HCT116 (cell line): Measurements from ENCODE around the gene CBFA2T3. TPM values are rescaled to one million over a fixed set of nuclear protein-coding genes. Genes with fewer than 3 reads are reported as not detected.

ENCODE experiments used
- ATAC-seq: fragments of 200-7000 bp; cut with Tn5 transposase; 2 replicates; pipeline ENCODE4 v1.9.1; 2020; ENCODE audit warnings: mild to moderate bottlenecking, moderate library complexity
- BruUV-seq: library from RNA; stranded (reverse); fragments of 400-500 nt; replicated peaks from 2 replicates; lab custom pipeline; 2021; lab: Mats Ljungman, UMichigan
- CTCF ChIA-PET: fragments of 300-600 bp; sonication (Branson Sonifier 250); formaldehyde crosslinking; loops from one replicate; lab custom pipeline; 2021; ENCODE audit warnings: antibody characterized with exemption; lab: Charles Lee
- POLR2A ChIA-PET: fragments of 300-600, 350-600 bp; sonication (Branson Sonifier 250); formaldehyde crosslinking; loops from one replicate; lab custom pipeline; 2021; ENCODE audit warnings: antibody characterized with exemption; lab: Charles Lee
- RAD21 ChIA-PET, 2 experiments: fragments of 300-600 bp; sonication (Branson Sonifier 250); formaldehyde crosslinking; loops; one replicate each; lab custom pipeline; 2023; ENCODE audit warnings: low total read pairs in 2 of 2; ENCODE audit not compliant: uncharacterized antibody in 2 of 2, unreplicated experiment in 2 of 2, low non-redundant PET in 1 of 2; lab: Charles Lee
- DNase-seq: peaks from one replicate; pipeline ENCODE4 v3.0.0-alpha.2; 2010; ENCODE audit warnings: low read depth, low spot score
- H2AFZ ChIP-seq: fragments of 200-600 bp; shearing (Covaris generic), sonication (generic); 2 replicates; pipeline ENCODE4 v1.6.1; 2017; ENCODE audit warnings: low read depth, mixed run types, mixed read lengths, antibody characterized with exemption, low read length; ENCODE audit not compliant: poor library complexity, severe bottlenecking
- H3K27ac ChIP-seq: 2 replicates; pipeline ENCODE4 v1.5.1; 2012; ENCODE audit warnings: low read depth, low read length
- H3K27me3 ChIP-seq: fragments of 200-600 bp; sonication (generic); 2 replicates; pipeline ENCODE4 v1.6.1; 2016; ENCODE audit warnings: mixed run types, low read length, mixed read lengths; ENCODE audit not compliant: insufficient read depth
- H3K36me3 ChIP-seq, 2 experiments: fragments of 200-500 bp in 1 of 2; fragments of 200-600 bp in 1 of 2; sonication (Bioruptor generic) in 1 of 2; sonication (generic) in 1 of 2; 2 replicates each; pipeline versions ENCODE4 v1.5.1 to v1.6.1; 2014 to 2016; ENCODE audit warnings: low read length in 2 of 2, inconsistent platforms in 1 of 2, mixed read lengths in 1 of 2, mixed run types in 1 of 2; ENCODE audit not compliant: insufficient read depth in 2 of 2, control insufficient read depth in 1 of 2
- H3K4me1 ChIP-seq, 2 experiments: fragments of 200-600 bp in 1 of 2; sonication (generic) in 1 of 2; 2 replicates each; pipeline versions ENCODE4 v1.5.1 to v1.6.1; 2012 to 2017; ENCODE audit warnings: low read length in 2 of 2, inconsistent platforms in 1 of 2, mild to moderate bottlenecking in 1 of 2, mixed read lengths in 1 of 2, mixed run types in 1 of 2, moderate library complexity in 1 of 2; ENCODE audit not compliant: insufficient read depth in 2 of 2, control insufficient read depth in 1 of 2
- H3K4me2 ChIP-seq: fragments of 200-600 bp; sonication (generic); 2 replicates; pipeline ENCODE4 v1.6.1; 2017; ENCODE audit warnings: mixed run types, low read length, mixed read lengths
- H3K4me3 ChIP-seq, 2 experiments: fragments of 200-600 bp in 1 of 2; sonication (generic) in 1 of 2; replicated peaks in 1 of 2; 2 replicates each; pipeline ENCODE4 v1.5.1; 2011 to 2016; ENCODE audit warnings: low read length in 2 of 2, control low read depth in 1 of 2, low read depth in 1 of 2, mild to moderate bottlenecking in 1 of 2, mixed read lengths in 1 of 2, mixed run types in 1 of 2
- H3K79me2 ChIP-seq: fragments of 200-600 bp; sonication (generic); 2 replicates; pipeline ENCODE4 v1.6.1; 2017; ENCODE audit warnings: mild to moderate bottlenecking, mixed run types, low read length, moderate library complexity, mixed read lengths; ENCODE audit not compliant: insufficient read depth
- H3K9ac ChIP-seq: fragments of 200-600 bp; sonication (generic); 2 replicates; pipeline ENCODE4 v1.6.1; 2016; ENCODE audit warnings: low read length, mixed read lengths
- H3K9me2 ChIP-seq: fragments of 200-600 bp; sonication (generic), shearing (Covaris generic); 2 replicates; pipeline ENCODE4 v1.6.1; 2017; ENCODE audit warnings: mixed run types, mild to moderate bottlenecking, moderate library complexity; ENCODE audit not compliant: insufficient read depth
- H3K9me3 ChIP-seq, 2 experiments: fragments of 200-500 bp in 1 of 2; fragments of 200-600 bp in 1 of 2; sonication (Bioruptor generic) in 1 of 2; sonication (generic) in 1 of 2; 2 replicates each; pipeline ENCODE4 v1.6.1; 2014 to 2017; ENCODE audit warnings: low read length in 2 of 2, mixed read lengths in 2 of 2, inconsistent platforms in 1 of 2, low read depth in 1 of 2, mild to moderate bottlenecking in 1 of 2, mixed run types in 1 of 2, moderate library complexity in 1 of 2; ENCODE audit not compliant: control insufficient read depth in 1 of 2, insufficient read depth in 1 of 2
- H4K20me1 ChIP-seq: fragments of 200-600 bp; sonication (generic), shearing (Covaris generic); 2 replicates; pipeline ENCODE4 v1.6.1; 2017; ENCODE audit warnings: mixed run types, mild to moderate bottlenecking, moderate library complexity; ENCODE audit not compliant: insufficient read depth
- CEBPB ChIP-seq: IDR thresholded peaks from 2 replicates; pipeline ENCODE4 v1.6.1; 2012; ENCODE audit warnings: low read depth
- EZH2 ChIP-seq: fragments of 200-600 bp; sonication (generic); IDR thresholded peaks from 2 replicates; pipeline ENCODE4 v1.6.1; 2017; ENCODE audit warnings: antibody characterized with exemption, mixed run types
- JUND ChIP-seq: IDR thresholded peaks from 2 replicates; pipeline ENCODE4 v1.6.1; 2012
- SP1 ChIP-seq: IDR thresholded peaks from 2 replicates; pipeline ENCODE4 v1.6.1; 2012; ENCODE audit warnings: low read depth
- SRF ChIP-seq: IDR thresholded peaks from 2 replicates; pipeline ENCODE4 v1.6.1; 2012; ENCODE audit warnings: low read depth
- YY1 ChIP-seq: IDR thresholded peaks from 2 replicates; pipeline ENCODE4 v1.6.1; 2011; ENCODE audit warnings: low read length, low read depth, moderate library complexity, mild to moderate bottlenecking; ENCODE audit not compliant: insufficient replicate concordance; ENCODE audit errors: extremely low read depth
- intact Hi-C: fragments of 100-400 bp; cut with micrococcal nuclease; formaldehyde crosslinking; loops from 2 replicates; pipeline ENCODE4 v1.10.0; 2022
- total RNA-seq: library from RNA; stranded (reverse); gene quantifications from one replicate; pipeline ENCODE4 v1.2.1, GENCODE V29; 2021; ENCODE audit not compliant: unreplicated experiment
- TF ChIP-seq, protein P1 (sequence below): IDR thresholded peaks from 2 replicates; pipeline ENCODE4 v1.6.1; 2012
- TF ChIP-seq, protein P2 (sequence below): IDR thresholded peaks from 2 replicates; pipeline ENCODE4 v1.6.1; 2012; ENCODE audit warnings: low read depth
- TF ChIP-seq, protein P3 (sequence below): IDR thresholded peaks from 2 replicates; pipeline ENCODE4 v1.6.1; 2011; ENCODE audit warnings: mild to moderate bottlenecking, low read length, moderate library complexity; ENCODE audit not compliant: insufficient replicate concordance; ENCODE audit errors: extremely low read depth

Gene CBFA2T3
- total RNA-seq, 1 experiment from 2014 or later, result 19.1 TPM

DNA sequence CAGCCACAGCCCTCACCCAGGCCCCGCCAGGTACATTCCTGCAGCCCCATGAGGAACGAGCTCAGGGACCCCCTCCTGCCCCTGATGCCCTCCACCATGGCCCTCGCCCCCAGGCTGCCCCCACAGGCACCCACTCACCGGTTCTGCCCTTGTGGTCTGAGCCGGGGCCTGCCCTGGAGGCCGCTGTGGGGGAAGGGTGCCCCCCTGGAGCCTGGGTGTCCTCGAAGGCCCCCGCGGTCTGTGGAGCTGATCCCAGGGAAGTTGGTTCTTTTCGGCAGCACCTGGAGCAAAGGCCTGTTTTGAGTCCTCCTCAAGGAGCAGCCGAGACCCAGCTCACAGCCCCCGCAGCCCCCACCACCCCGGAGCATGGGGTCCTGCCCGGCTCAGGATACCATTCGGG, 112.9 kb downstream of the CBFA2T3 start:
- intact Hi-C loops, result no loop called here
- no peak for TF ChIP-seq JUND
- no peak for TF ChIP-seq SRF
- no peak for TF ChIP-seq YY1
- TF ChIP-seq CEBPB, result no peak
- TF ChIP-seq, protein P1, sequence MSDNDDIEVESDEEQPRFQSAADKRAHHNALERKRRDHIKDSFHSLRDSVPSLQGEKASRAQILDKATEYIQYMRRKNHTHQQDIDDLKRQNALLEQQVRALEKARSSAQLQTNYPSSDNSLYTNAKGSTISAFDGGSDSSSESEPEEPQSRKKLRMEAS, result no peak
- no peak for TF ChIP-seq EZH2
- TF ChIP-seq, protein P2, sequence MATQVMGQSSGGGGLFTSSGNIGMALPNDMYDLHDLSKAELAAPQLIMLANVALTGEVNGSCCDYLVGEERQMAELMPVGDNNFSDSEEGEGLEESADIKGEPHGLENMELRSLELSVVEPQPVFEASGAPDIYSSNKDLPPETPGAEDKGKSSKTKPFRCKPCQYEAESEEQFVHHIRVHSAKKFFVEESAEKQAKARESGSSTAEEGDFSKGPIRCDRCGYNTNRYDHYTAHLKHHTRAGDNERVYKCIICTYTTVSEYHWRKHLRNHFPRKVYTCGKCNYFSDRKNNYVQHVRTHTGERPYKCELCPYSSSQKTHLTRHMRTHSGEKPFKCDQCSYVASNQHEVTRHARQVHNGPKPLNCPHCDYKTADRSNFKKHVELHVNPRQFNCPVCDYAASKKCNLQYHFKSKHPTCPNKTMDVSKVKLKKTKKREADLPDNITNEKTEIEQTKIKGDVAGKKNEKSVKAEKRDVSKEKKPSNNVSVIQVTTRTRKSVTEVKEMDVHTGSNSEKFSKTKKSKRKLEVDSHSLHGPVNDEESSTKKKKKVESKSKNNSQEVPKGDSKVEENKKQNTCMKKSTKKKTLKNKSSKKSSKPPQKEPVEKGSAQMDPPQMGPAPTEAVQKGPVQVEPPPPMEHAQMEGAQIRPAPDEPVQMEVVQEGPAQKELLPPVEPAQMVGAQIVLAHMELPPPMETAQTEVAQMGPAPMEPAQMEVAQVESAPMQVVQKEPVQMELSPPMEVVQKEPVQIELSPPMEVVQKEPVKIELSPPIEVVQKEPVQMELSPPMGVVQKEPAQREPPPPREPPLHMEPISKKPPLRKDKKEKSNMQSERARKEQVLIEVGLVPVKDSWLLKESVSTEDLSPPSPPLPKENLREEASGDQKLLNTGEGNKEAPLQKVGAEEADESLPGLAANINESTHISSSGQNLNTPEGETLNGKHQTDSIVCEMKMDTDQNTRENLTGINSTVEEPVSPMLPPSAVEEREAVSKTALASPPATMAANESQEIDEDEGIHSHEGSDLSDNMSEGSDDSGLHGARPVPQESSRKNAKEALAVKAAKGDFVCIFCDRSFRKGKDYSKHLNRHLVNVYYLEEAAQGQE, result no peak
- TF ChIP-seq, protein P3, sequence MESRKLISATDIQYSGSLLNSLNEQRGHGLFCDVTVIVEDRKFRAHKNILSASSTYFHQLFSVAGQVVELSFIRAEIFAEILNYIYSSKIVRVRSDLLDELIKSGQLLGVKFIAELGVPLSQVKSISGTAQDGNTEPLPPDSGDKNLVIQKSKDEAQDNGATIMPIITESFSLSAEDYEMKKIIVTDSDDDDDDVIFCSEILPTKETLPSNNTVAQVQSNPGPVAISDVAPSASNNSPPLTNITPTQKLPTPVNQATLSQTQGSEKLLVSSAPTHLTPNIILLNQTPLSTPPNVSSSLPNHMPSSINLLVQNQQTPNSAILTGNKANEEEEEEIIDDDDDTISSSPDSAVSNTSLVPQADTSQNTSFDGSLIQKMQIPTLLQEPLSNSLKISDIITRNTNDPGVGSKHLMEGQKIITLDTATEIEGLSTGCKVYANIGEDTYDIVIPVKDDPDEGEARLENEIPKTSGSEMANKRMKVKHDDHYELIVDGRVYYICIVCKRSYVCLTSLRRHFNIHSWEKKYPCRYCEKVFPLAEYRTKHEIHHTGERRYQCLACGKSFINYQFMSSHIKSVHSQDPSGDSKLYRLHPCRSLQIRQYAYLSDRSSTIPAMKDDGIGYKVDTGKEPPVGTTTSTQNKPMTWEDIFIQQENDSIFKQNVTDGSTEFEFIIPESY, result no peak
- no peak for TF ChIP-seq SP1
- Histone ChIP-seq H3K4me2 (no peak overlapping the region), H3K9me2 (no peaks in the 10 kb centered on the region), H3K4me3 (no peak overlapping the region), H3K9me3 (no peaks in the 10 kb centered on the region), H3K27ac (no peak overlapping the region), H3K36me3 (peaks cover 20 to 22% of the 10 kb centered on the region in 2 experiments; a peak in 3 of 4 replicates), H3K27me3 (no peaks in the 10 kb centered on the region), H2AFZ (no peak overlapping the region), H4K20me1 (no peaks in the 10 kb centered on the region), H3K79me2 (no peaks in the 10 kb centered on the region), H3K4me1 (no peaks in the 10 kb centered on the region), H3K9ac (no peak overlapping the region)
- POLR2A ChIA-PET, result no interaction called here
- no TSS peak for BruUV-seq
- DNase-seq (no peak), ATAC-seq (no peak)
- RAD21 ChIA-PET, result no interaction called here
- CTCF ChIA-PET, result interaction anchor here (0.7 kb wide), 1 partner anchor 14 kb away, joined by 3 read pairs; no protein-coding TSS in a partner anchor
